Glomerular visceral epithelial cell (primary cell): ENCODE results near the gene TMEM229B.

Experiments used
- DNase-seq: peaks from one replicate; pipeline ENCODE4 v3.0.0-alpha.2; 2016; ENCODE audit errors: extremely low spot score

The TMEM229B gene

GRCh38 chr14:67423424-67423823 lies 65.1 kb downstream of the TMEM229B start:
- no peak for DNase-seq

- DNase-seq = no peak
Observed at GRCh38 chr14:67421356-67422224, 66.9 kb downstream of the TMEM229B start.
